ENCODE measurements around the gene NTRK2. TPM values are rescaled to one million over a fixed set of nuclear protein-coding genes. Genes with fewer than 3 reads are reported as not detected.

The NTRK2 gene
- total RNA-seq, 2 experiments from 2014 or later = not detected

DNA sequence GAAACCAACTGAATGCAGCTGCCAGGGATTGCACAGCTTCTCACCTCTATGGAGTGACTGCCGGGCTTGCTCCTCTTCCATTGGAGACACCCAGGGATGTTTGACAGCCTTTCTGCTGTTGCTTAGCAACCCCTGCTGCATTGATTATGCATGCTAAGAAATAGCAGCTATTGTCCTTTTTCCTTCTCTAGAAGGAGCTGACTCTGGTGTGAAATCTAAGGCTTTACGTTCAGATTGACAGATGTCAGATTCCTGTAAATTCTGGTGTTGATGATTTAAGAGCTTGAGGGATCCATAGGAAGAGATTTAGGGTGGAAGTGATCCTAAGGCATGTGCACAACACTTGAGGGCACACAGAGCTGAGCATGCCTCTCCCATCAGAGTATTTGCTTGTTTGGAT is 267.7 kb downstream of the NTRK2 start:
- Mint-ChIP-seq H3K4me3 (no peak overlapping the region), H3K27me3 (peaks cover 1% of the 10 kb centered on the region), H3K4me1 (no peaks in the 10 kb centered on the region), H3K36me3 (no peaks in the 10 kb centered on the region), H3K9me3 (no peaks in the 10 kb centered on the region), H3K27ac (no peak overlapping the region)
- no peak for ATAC-seq (ENCODE audit: low read depth)
- POLR2A ChIA-PET = no interaction called here
- DNase-seq = no peak

DNA sequence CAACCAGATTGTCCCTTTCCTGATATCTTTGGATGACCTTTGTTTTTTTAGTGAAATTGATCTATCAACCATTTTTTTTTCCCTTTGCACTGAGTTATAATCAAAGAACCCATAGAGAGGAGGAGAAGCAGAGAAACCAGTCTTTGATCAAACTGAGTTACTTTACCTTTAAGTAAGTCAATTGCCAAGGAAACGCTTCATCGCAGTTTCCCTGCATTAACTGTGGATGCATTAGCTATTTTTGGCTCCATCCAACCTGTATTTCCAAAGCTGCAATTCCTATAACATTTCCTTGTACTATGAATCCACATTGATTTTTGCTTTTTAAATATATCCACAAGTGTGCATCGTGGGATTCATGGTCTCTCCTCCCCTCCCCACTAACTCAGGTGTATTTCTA is 268.1 kb downstream of the NTRK2 start:
- no peak overlapping the region for H3K27ac Mint-ChIP-seq
- no peak overlapping the region for H3K4me3 Mint-ChIP-seq
- no peak for ATAC-seq (ENCODE audit: low read depth)
- POLR2A ChIA-PET = no interaction called here
- no peak for DNase-seq
- H3K9me3 Mint-ChIP-seq = no peaks in the 10 kb centered on the region
- no peaks in the 10 kb centered on the region for H3K4me1 Mint-ChIP-seq
- H3K36me3 Mint-ChIP-seq = no peaks in the 10 kb centered on the region
- peaks cover 1% of the 10 kb centered on the region for H3K27me3 Mint-ChIP-seq

DNA sequence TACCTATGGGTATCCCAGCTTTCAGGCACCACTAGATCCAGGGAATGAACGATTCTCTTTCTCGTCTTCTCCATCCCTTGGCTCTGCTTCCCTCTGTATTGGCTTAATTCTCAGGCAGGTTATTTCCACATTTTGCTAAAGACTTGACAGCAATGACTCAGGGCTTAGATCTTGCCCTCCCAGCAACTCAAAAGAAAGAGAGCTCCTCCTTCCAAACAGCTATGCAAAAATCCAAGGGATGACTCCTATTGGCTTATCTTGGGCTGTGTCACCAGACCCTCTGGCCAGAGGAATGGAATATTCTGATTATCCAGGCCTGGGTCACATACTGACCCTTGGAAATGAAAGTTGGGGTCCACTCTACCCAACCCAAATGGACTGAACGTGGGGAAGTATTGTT is 270.2 kb downstream of the NTRK2 start:
- H3K27me3 Mint-ChIP-seq = peaks cover 1% of the 10 kb centered on the region

DNA sequence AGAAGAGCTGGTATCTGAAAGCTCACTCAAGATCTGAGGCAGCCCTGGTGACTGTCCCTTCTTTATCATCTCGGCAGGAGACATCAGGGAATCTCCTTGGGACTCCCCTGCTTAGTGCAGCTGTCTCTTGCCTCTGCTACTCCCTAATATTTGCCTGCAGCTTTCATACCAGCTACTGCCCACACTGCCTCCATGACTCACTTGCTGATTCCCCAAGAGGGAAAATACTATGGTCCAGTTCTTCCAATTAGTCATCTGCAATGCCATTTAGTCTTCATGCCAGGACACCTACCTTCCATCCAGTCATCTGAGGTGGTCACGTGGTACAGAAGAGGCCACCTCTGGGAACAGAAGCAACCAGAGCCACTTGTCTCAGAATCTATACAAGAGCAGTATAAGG is 270.8 kb downstream of the NTRK2 start:
- POLR2A ChIA-PET = no interaction called here
- DNase-seq (no peak), ATAC-seq (ENCODE audit: low read depth) (no peak)
- H3K9me3 Mint-ChIP-seq = no peaks in the 10 kb centered on the region
- H3K4me1 Mint-ChIP-seq = no peaks in the 10 kb centered on the region
- H3K4me3 Mint-ChIP-seq = no peak overlapping the region
- no peak overlapping the region for H3K27ac Mint-ChIP-seq
- no peaks in the 10 kb centered on the region for H3K36me3 Mint-ChIP-seq
- H3K27me3 Mint-ChIP-seq = peaks cover 1% of the 10 kb centered on the region

More for the DNA sequence above, 270.2 kb downstream of the NTRK2 start:
- Mint-ChIP-seq H3K9me3 (no peaks in the 10 kb centered on the region), H3K27ac (no peak overlapping the region), H3K4me1 (no peaks in the 10 kb centered on the region), H3K4me3 (no peak overlapping the region), H3K36me3 (no peaks in the 10 kb centered on the region)
- ATAC-seq (ENCODE audit: low read depth) (no peak), DNase-seq (no peak)
- POLR2A ChIA-PET = no interaction called here

DNA sequence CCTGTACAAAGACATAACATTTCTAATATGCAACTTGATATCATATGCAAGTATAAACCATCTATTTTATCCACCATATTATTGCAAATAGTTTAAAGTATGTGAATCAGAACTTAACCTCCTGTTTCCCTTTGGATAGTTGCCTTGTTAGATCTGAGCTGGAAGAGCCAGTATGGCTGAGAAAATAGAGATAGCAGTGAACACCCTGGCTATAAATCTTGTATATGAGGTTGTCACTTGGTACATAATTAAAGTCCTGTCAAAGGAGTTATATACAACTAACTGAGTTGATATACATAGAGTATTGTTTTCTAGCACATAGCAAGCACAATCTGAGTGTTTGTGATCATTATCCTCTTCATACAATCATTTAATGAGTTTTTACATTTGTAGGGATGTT is 272.3 kb downstream of the NTRK2 start:
- no peak for DNase-seq
- Mint-ChIP-seq H3K27me3 (no peaks in the 10 kb centered on the region), H3K9me3 (no peaks in the 10 kb centered on the region), H3K27ac (no peak overlapping the region), H3K4me1 (no peaks in the 10 kb centered on the region), H3K36me3 (no peaks in the 10 kb centered on the region), H3K4me3 (no peak overlapping the region)
- ATAC-seq (ENCODE audit: low read depth) = no peak
- POLR2A ChIA-PET = no interaction called here

DNA sequence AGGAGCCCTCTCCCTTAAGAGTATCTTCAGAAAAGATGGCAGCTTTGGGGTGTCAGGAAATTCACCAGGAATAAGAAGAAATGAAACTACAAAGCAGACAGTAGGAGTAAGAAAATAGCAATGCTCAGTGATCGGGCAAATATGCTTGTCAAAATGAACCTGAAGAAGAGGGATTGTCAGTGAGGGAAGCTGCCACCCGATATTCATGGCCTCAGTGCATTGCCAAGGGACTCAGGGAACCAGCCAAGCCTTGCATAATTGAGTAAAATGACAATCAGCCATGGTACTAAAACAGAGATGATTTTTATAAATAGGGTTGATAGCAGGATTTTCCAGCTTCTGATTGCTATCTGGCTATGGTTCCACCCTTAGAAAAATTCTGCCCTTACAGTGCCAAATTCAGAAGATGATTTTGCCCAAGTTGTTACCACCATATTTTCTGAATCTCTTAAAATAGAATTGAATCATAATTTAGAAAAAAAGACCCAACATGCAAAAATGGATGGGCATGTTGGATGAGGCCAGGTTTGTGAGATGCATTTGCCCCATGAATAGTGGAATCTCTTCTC is 274.0 kb downstream of the NTRK2 start:
- POLR2A ChIA-PET = no interaction called here

DNA sequence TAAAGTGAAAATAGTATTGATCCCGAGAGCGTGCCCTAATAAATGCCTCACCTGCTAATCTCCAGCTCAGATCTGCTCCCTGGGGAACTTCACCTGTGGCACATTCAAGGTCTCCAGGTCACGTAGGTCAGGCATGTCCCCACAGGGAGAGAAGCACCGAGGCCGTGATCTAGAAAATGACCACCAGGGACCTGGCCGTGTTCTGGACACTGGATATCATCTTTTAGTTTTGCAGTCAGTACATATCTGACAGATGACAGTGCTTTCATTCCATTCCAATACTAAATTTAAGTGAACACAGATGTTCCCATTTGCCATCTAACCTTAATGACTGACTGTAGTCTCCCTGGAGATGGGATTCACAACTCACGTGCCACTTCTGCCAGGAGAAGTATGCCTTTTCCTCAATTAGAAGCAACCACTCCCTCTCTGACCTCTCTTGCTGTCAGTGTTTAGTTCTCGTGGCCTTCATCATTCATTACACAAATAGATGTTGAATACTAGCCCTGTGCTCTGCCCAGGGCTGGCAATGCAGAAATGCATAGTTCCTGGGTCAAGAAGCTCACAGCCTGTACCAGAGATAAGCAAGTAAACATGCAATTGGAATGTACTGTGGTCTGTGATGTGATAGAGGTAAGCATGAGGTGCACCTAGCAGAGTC is 276.5 kb downstream of the NTRK2 start:
- Mint-ChIP-seq H3K9me3 (no peaks in the 10 kb centered on the region), H3K27me3 (no peaks in the 10 kb centered on the region), H3K36me3 (no peaks in the 10 kb centered on the region), H3K27ac (no peak overlapping the region), H3K4me3 (no peak overlapping the region), H3K4me1 (no peaks in the 10 kb centered on the region)
- ATAC-seq (ENCODE audit: low read depth) = no peak
- DNase-seq = no peak
- POLR2A ChIA-PET = no interaction called here

More for the DNA sequence above, 274.0 kb downstream of the NTRK2 start:
- Mint-ChIP-seq H3K36me3 (no peaks in the 10 kb centered on the region), H3K27me3 (no peaks in the 10 kb centered on the region), H3K9me3 (no peaks in the 10 kb centered on the region), H3K27ac (no peak overlapping the region), H3K4me1 (no peaks in the 10 kb centered on the region), H3K4me3 (no peak overlapping the region)
- DNase-seq = no peak
- ATAC-seq (ENCODE audit: low read depth) = no peak

DNA sequence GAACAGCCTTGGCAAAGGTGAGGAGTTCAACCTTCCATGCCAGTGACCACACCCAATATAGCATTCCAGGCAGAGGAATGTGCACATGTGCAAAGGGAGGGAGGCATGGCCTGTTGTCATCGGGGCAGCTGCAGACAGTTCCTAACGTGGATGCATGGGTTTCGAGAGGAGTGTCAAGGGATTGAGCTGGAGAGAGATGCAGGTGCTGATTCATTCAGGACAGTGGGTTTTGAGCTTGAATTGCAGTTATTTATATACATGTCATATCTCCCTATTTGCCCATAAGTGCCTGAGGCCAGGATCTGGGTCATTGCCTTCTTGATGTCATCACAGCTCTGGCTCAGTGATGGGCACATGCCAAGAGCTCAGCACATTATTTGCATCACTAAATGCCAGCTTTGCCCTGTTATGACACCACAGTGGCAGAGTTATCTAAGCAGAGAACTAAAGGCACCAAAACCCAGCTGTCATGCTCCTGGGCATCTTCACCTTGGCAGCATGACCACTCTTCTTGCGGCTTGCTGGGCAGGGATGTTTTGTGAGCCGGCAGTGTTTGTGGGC is 278.0 kb downstream of the NTRK2 start:
- H3K4me3 Mint-ChIP-seq = no peak overlapping the region
- H3K27me3 Mint-ChIP-seq = no peaks in the 10 kb centered on the region
- no peak overlapping the region for H3K27ac Mint-ChIP-seq
- no peak for ATAC-seq (ENCODE audit: low read depth)
- no peaks in the 10 kb centered on the region for H3K9me3 Mint-ChIP-seq
- H3K36me3 Mint-ChIP-seq = no peaks in the 10 kb centered on the region
- POLR2A ChIA-PET = no interaction called here
- H3K4me1 Mint-ChIP-seq = no peaks in the 10 kb centered on the region
- DNase-seq = no peak

DNA sequence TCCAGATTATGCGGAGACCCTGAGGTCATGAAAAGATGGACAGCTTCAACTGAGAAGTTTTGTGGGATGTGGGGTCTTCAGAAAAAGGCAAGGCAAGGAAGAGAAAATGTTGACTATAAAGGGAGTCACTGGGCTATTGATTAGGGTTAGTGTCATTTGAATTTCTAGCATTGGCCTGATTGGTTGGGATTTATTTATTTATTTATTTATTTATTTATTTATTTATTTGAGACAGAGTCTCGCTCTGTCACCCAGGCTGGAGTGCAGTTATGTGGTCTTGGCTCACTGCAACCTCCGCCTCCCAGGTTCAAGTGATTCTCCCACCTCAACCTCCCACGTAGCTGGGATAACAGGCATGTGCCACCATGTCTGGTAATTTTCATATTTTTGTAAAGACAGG is 279.7 kb downstream of the NTRK2 start:
- H3K36me3 Mint-ChIP-seq = no peaks in the 10 kb centered on the region
- POLR2A ChIA-PET = no interaction called here
- H3K4me3 Mint-ChIP-seq = no peak overlapping the region
- no peak for DNase-seq
- no peak for ATAC-seq (ENCODE audit: low read depth)
- H3K27ac Mint-ChIP-seq = no peak overlapping the region
- H3K9me3 Mint-ChIP-seq = no peaks in the 10 kb centered on the region
- peaks cover 2% of the 10 kb centered on the region for H3K4me1 Mint-ChIP-seq
- peaks cover 2% of the 10 kb centered on the region for H3K27me3 Mint-ChIP-seq

DNA sequence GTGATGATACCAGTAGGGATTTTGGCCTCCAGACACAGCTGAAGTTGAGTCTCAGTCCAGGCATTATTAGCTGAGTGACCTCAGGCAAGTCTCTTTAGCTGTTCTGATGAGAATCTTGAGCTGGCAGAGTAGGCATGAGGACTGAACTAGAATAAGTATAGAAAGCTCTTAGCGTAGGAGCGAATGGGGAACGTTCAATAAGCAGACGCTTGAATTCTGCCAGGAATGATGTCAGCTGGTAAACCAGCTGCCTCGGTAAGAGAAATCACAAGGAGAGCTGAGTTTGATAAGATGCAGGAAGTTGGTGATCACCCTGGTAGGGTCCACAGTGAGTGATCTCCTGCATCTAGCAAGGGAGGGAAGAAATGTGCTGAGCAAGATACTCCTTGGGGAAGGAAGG is 280.4 kb downstream of the NTRK2 start:
- Mint-ChIP-seq H3K4me1 (peaks cover 2% of the 10 kb centered on the region), H3K36me3 (no peaks in the 10 kb centered on the region), H3K27ac (no peak overlapping the region), H3K9me3 (no peaks in the 10 kb centered on the region), H3K27me3 (peaks cover 2% of the 10 kb centered on the region), H3K4me3 (no peak overlapping the region)
- POLR2A ChIA-PET = no interaction called here
- DNase-seq (no peak), ATAC-seq (ENCODE audit: low read depth) (no peak)

DNA sequence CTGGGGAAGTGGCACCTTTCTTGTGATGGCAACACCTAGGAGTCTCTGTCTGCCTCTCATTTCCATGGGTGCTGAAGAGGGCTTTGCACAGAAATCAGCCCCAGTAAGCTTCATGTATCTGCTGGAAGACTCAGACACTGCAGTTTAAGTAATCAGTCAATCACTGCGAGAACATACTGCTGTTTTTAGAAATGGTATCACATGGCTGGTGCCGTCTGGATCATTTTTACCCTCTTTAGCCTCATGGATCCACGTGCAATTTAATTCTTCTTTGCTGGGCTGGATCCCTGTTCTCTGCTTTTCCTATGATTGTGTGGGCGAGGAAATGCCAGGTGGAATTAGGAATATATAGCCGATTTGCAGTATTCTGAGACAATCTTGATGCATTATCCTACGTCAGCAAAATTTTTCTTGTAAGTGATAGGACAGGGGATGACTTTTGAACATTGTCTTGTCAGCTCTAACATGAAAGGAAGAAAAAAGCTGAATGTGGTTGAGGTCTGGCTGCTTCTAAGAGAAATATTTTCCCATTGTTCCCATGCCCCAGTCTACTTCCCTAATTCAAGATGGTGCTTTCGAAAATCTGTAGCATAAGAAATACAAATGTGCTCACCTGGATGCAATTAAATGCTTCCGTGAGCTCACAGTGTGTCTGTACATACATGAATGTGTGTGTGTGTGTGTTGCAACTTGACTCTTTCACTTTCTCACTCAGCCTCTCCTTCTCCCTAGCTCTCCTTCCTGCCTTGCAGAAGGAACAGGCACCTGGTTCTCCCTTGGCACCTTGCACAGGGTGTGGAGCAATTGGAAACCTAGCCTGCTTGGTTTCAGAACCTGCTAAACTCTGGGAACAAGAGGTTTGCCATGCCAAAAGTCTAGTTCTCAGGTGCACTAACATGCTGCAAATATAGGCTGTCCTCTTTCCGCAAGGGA is 281.6 kb downstream of the NTRK2 start:
- H3K27ac Mint-ChIP-seq = no peak overlapping the region
- no peak overlapping the region for H3K4me3 Mint-ChIP-seq
- peaks cover 2% of the 10 kb centered on the region for H3K4me1 Mint-ChIP-seq
- ATAC-seq (ENCODE audit: low read depth) = no peak
- no peaks in the 10 kb centered on the region for H3K36me3 Mint-ChIP-seq
- H3K27me3 Mint-ChIP-seq = peaks cover 2% of the 10 kb centered on the region
- no peak for DNase-seq
- POLR2A ChIA-PET = no interaction called here
- no peaks in the 10 kb centered on the region for H3K9me3 Mint-ChIP-seq

DNA sequence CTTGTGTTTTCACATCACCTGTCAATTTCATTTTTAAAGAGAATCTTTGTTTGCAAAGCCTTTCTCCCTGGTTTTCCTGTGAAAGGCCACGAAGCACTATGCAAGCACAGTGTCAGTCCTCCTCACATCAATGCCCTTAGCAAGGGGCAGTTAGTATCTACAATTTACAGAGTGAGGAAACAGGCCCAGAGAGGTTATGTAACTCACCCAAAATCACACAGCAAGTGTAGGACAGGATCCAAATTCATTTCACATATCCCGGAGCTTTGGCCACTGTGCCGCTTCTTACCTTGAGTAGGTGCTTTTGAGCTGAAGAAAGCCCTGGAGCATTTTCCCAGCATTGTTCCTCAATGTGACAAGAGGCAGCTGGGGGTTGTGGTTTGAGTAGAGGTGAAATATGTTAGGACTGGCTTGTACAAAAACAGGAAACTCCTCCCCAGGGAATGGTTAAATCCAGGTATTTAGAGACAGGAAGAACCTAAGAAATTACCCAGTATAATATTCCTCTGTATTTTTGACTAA is 283.8 kb downstream of the NTRK2 start:
- Mint-ChIP-seq H3K4me3 (no peak overlapping the region), H3K27ac (no peak overlapping the region), H3K4me1 (peaks cover 2% of the 10 kb centered on the region), H3K36me3 (no peaks in the 10 kb centered on the region), H3K9me3 (no peaks in the 10 kb centered on the region), H3K27me3 (peaks cover 2% of the 10 kb centered on the region)
- DNase-seq (no peak), ATAC-seq (ENCODE audit: low read depth) (no peak)
- POLR2A ChIA-PET = no interaction called here

DNA sequence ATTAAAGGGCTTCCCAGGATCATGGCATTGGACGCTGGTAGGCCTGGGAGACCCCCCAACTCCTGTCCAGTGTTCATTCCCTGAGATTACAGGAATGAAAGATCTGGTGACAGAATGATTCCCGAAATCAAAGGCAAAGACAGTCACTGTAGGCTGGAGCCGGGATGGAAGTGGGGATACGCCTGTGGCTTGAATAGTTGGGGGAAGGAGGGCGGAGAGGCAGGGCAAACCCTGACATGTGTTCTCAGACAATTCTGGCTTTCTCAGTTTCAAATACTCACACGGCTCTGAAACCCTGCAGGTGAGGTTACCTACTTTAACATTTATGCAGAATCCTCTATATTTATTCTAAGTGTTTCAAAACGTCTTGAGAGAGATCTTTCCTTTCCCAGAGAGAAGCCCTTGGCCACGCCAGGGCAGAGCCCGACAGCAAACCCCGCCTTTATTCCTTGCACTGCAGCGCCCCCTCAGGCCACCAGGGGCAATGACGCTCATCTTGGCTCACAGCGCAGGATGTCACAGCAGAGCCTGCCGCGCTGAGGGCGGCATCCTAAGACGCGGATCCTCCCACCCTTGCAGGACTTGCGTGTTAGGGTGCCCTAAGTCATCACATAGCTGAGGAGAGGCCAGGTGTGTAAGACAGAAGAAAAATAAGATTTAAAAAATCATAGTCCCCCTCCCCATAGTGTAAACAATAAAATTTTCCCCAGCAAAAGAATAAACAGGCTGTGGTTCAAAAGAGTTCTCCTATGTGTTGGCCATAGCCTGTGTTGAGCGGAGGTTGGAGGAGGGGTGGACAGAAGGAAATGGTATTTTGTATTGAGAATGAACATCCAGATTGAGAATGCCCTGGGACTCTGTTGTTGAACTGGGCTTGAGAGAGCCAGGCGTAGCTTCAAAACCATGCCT is 284.5 kb downstream of the NTRK2 start:
- Mint-ChIP-seq H3K27me3 (peaks cover 2% of the 10 kb centered on the region), H3K4me1 (peaks cover 2% of the 10 kb centered on the region), H3K9me3 (no peaks in the 10 kb centered on the region), H3K36me3 (no peaks in the 10 kb centered on the region), H3K4me3 (no peak overlapping the region), H3K27ac (no peak overlapping the region)
- peak; percentile 90 for ATAC-seq (ENCODE audit: low read depth)
- POLR2A ChIA-PET = no interaction called here
- peak; percentile 69 for DNase-seq
